Panc1 (cell line): ENCODE data around the gene KIAA1671. TPM values are rescaled to one million over a fixed set of nuclear protein-coding genes. Genes with fewer than 3 reads are reported as not detected.

ENCODE experiments used
- ATAC-seq: fragments of 200-7000 bp; cut with Tn5 transposase; 2 replicates; pipeline ENCODE4 v1.9.1; 2020; ENCODE audit warnings: mild to moderate bottlenecking, moderate library complexity
- BruUV-seq: library from RNA; stranded (reverse); fragments of 400-500 nt; replicated peaks from 2 replicates; lab custom pipeline; 2021; lab: Mats Ljungman, UMichigan
- CTCF ChIA-PET: fragments of 300-600 bp; sonication (Branson Sonifier 250); formaldehyde crosslinking; loops from one replicate; lab custom pipeline; 2022; ENCODE audit warnings: antibody characterized with exemption; lab: Charles Lee
- POLR2A ChIA-PET: fragments of 300-600 bp; sonication (Branson Sonifier 250); formaldehyde crosslinking; loops from one replicate; lab custom pipeline; 2022; ENCODE audit warnings: antibody characterized with exemption; lab: Charles Lee
- DNase-seq: peaks from one replicate; pipeline ENCODE4 v3.0.0-alpha.2; 2010; ENCODE audit warnings: low read depth, low spot score
- H3K27ac ChIP-seq: 2 replicates; pipeline ENCODE4 v1.5.1; 2011; ENCODE audit warnings: mild to moderate bottlenecking, low read length, inconsistent platforms
- H3K27me3 ChIP-seq: fragments of 200-500 bp; sonication (Bioruptor generic); 2 replicates; pipeline ENCODE4 v1.6.0; 2014; ENCODE audit warnings: low read length, inconsistent platforms; ENCODE audit not compliant: control insufficient read depth, insufficient read depth
- H3K36me3 ChIP-seq: fragments of 200-500 bp; sonication (Bioruptor generic); 2 replicates; pipeline ENCODE4 v1.5.1; 2014; ENCODE audit warnings: inconsistent platforms, mild to moderate bottlenecking, low read length, moderate library complexity; ENCODE audit not compliant: control insufficient read depth, insufficient read depth
- H3K4me1 ChIP-seq: 2 replicates; pipeline ENCODE4 v1.5.1; 2011; ENCODE audit warnings: inconsistent platforms, mild to moderate bottlenecking, low read length, moderate library complexity; ENCODE audit not compliant: control insufficient read depth, insufficient read depth
- H3K4me3 ChIP-seq, 2 experiments: 2 replicates each; pipeline ENCODE4 v1.5.1; 2011 to 2012; ENCODE audit warnings: low read depth in 2 of 2, low read length in 2 of 2, mild to moderate bottlenecking in 2 of 2, inconsistent platforms in 1 of 2, moderate library complexity in 1 of 2
- H3K9me3 ChIP-seq: fragments of 200-500 bp; sonication (Bioruptor generic); 2 replicates; pipeline ENCODE4 v1.5.1; 2014; ENCODE audit warnings: low read depth, mild to moderate bottlenecking, inconsistent platforms, low read length, moderate library complexity; ENCODE audit not compliant: control insufficient read depth, insufficient read depth
- CTCF ChIP-seq: fragments of 450-650 bp; IDR thresholded peaks from 2 replicates; pipeline ENCODE4 v1.5.1; 2017; ENCODE audit warnings: mild to moderate bottlenecking
- POLR2AphosphoS5 ChIP-seq: IDR thresholded peaks from 2 replicates; pipeline ENCODE4 v1.6.1; 2012; ENCODE audit warnings: mild to moderate bottlenecking, low read depth, low read length, moderate library complexity
- REST ChIP-seq, 2 experiments: IDR thresholded peaks; 2 replicates each; pipeline ENCODE4 v1.6.1; 2011 to 2012; ENCODE audit warnings: low read depth in 2 of 2, control low read depth in 1 of 2, low read length in 1 of 2, mild to moderate bottlenecking in 1 of 2, moderate library complexity in 1 of 2; ENCODE audit not compliant: insufficient read depth in 1 of 2
- SIN3A ChIP-seq: IDR thresholded peaks from 2 replicates; pipeline ENCODE4 v1.6.1; 2012; ENCODE audit warnings: low read depth, mild to moderate bottlenecking, low read length, moderate library complexity, borderline replicate concordance; ENCODE audit not compliant: insufficient read depth
- TCF7L2 ChIP-seq: IDR thresholded peaks from 2 replicates; pipeline ENCODE4 v1.6.1; 2011; ENCODE audit warnings: mild to moderate bottlenecking, low read depth, low read length, inconsistent platforms
- in situ Hi-C: cut with HindIII; loops from 2 replicates; pipeline ENCODE4 v1.10.0; 2016; ENCODE audit warnings: low sequenced_read_pairs, low pct_unique_long_range_greater_than_20kb
- intact Hi-C: fragments of 100-400 bp; cut with micrococcal nuclease; formaldehyde crosslinking; loops from one replicate; pipeline ENCODE4 v1.10.0; 2022; ENCODE audit not compliant: unreplicated experiment
- total RNA-seq: library from RNA; stranded (reverse); gene quantifications from one replicate; pipeline ENCODE4 v1.2.1, GENCODE V29; 2021; ENCODE audit not compliant: unreplicated experiment

KIAA1671 gene
- total RNA-seq, 1 experiment from 2014 or later: 48.1 TPM

GRCh38 chr22:25071720-25072119 lies 119.2 kb downstream of the KIAA1671 start:
- intact Hi-C loops: no loop called here
- POLR2A ChIA-PET: no interaction called here
- no TSS peak for BruUV-seq

GRCh38 chr22:25072406-25072805 lies 119.9 kb downstream of the KIAA1671 start:
- in situ Hi-C loops (no loop called here), intact Hi-C loops (no loop called here)
- no peak overlapping the region for H3K4me3 ChIP-seq
- no peaks in the 10 kb centered on the region for H3K27me3 ChIP-seq
- DNase-seq (no peak), ATAC-seq (no peak)
- no peak for TF ChIP-seq POLR2AphosphoS5
- TF ChIP-seq CTCF: no peak
- no peak for TF ChIP-seq REST (IDR thresholded peaks at IDR 0.05; ENCODE audit: insufficient read depth in 1 of 2, low read depth in 2 of 2, low read length in 1 of 2)
- no peak for TF ChIP-seq TCF7L2
- TF ChIP-seq SIN3A: no peak
- ChIA-PET CTCF (no interaction called here), POLR2A (no interaction called here)
- no peaks in the 10 kb centered on the region for H3K36me3 ChIP-seq
- H3K27ac ChIP-seq: no peak overlapping the region
- no TSS peak for BruUV-seq
- no peaks in the 10 kb centered on the region for H3K4me1 ChIP-seq
- H3K9me3 ChIP-seq: no peaks in the 10 kb centered on the region

More at GRCh38 chr22:25071720-25072119, 119.2 kb downstream of the KIAA1671 start:
- Histone ChIP-seq H3K4me1 (no peaks in the 10 kb centered on the region), H3K4me3 (no peak overlapping the region), H3K27ac (no peak overlapping the region), H3K9me3 (no peaks in the 10 kb centered on the region), H3K27me3 (no peaks in the 10 kb centered on the region), H3K36me3 (no peaks in the 10 kb centered on the region)
- CTCF ChIA-PET: interaction anchor here (0.5 kb wide), 1 partner anchor 36 kb away, joined by 7 read pairs; no protein-coding TSS in a partner anchor
- DNase-seq (no peak), ATAC-seq (no peak)
- in situ Hi-C loops: no loop called here
- no peak for TF ChIP-seq POLR2AphosphoS5
- no peak for TF ChIP-seq CTCF
- no peak for TF ChIP-seq REST (IDR thresholded peaks at IDR 0.05; ENCODE audit: insufficient read depth in 1 of 2, low read depth in 2 of 2, low read length in 1 of 2)
- TF ChIP-seq SIN3A: no peak
- TF ChIP-seq TCF7L2: no peak
